B cell (primary cell): ENCODE measurements around the gene PIAS4.

ENCODE experiments used
- EZH2 ChIP-seq: IDR thresholded peaks from 2 replicates; pipeline ENCODE4 v1.6.1; 2012; ENCODE audit warnings: borderline replicate concordance, low read depth, mild to moderate bottlenecking, moderate library complexity, low read length; ENCODE audit not compliant: insufficient read depth, poor library complexity, severe bottlenecking
- TF ChIP-seq, protein P1 (sequence below): fragments of 200-600 bp; IDR thresholded peaks from one replicate; pipeline ENCODE4 v1.8.0; 2022; ENCODE audit warnings: antibody characterized with exemption, mild to moderate bottlenecking

- TF ChIP-seq EZH2 = no peak
- TF ChIP-seq, protein P1, sequence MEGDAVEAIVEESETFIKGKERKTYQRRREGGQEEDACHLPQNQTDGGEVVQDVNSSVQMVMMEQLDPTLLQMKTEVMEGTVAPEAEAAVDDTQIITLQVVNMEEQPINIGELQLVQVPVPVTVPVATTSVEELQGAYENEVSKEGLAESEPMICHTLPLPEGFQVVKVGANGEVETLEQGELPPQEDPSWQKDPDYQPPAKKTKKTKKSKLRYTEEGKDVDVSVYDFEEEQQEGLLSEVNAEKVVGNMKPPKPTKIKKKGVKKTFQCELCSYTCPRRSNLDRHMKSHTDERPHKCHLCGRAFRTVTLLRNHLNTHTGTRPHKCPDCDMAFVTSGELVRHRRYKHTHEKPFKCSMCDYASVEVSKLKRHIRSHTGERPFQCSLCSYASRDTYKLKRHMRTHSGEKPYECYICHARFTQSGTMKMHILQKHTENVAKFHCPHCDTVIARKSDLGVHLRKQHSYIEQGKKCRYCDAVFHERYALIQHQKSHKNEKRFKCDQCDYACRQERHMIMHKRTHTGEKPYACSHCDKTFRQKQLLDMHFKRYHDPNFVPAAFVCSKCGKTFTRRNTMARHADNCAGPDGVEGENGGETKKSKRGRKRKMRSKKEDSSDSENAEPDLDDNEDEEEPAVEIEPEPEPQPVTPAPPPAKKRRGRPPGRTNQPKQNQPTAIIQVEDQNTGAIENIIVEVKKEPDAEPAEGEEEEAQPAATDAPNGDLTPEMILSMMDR = no peak
Observed at GRCh38 chr19:3983542-3983914, 24.0 kb upstream of the PIAS4 start.
